NCI-H128 (cell line): ENCODE data around the gene CASTOR2.
"Not testable (repeated sequence)": the region's sequence is repeated elsewhere in the genome, so short reads cannot be mapped to it uniquely, and the experiment has no call there.

Experiments used
- DNase-seq: peaks from one replicate; lab custom pipeline; 2025; ENCODE audit not compliant: unreplicated experiment; lab: John Stamatoyannopoulos, UW

Gene CASTOR2

DNA sequence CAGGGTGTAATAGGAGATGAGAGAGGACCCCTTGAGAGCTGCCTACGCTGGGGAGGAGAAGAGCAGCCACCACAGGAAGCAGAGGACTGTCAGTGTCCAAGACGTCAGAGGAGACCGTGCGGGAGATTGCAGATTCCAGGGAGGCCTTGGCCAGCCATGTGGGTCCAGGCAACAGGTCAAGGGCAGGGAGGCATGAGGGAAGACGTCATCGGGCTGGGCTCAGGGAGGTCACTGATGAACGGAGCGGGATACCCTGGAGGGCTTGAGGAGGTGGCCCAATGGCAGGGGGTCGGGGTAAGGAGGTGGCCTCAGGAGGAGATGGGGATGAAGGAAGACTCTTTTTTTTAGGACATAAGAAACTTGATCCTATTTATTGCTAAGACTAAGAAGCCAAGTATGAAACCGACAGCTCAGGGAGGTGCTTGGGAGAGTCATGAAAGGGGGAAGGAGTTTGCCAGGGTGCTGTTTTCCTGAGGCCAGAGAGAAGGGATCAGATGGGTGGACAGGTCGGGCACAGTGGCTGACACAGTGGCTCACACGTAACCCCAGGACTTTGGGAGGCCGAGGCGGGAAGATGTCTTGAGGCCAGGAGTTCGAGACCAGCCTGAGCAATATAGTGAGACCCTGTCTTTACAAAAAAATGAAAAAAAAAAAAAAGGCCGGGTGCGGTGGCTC, 30.5 kb downstream of the CASTOR2 start:
- DNase-seq, result not testable (repeated sequence)

DNA sequence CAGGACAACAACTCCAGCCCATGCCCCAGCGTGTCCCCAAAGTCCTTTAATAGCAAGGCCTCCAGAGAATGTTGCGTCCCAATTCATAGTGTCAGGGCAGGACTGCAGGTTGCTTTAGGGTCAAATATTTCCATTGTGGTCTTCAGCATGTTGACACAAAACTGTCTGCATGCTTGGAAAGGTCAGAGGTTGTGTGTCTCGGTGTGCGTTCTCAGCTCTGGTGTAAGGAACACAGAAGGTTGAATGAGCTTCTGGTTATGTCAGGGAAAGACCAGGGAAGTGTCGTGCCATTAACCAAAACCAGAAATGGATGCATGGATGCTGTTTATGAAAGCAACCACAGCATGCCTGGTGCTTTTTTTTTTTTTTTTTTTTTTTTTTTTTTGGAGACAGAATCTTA, 31.9 kb downstream of the CASTOR2 start:
- not testable (repeated sequence) for DNase-seq

DNA sequence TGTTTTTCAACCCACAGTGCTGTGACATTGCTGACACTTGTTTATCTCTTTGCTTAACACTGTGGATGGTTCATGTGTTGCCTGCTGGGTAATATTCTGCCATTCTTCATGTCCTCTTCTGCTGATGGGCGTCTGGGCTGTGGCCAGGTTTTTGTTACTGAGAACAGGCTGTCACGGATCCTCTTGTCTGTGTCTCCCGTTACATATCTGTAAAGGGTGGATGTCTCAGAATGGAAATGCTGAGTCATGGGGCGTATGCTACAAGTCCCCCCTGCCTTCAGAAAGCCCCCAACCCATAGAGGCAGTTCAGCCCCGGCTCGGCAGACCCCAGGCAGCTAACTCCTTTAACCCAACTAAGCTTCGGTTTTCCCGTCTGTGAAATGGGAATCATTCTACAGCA, 33.3 kb downstream of the CASTOR2 start:
- not testable (repeated sequence) for DNase-seq

DNA sequence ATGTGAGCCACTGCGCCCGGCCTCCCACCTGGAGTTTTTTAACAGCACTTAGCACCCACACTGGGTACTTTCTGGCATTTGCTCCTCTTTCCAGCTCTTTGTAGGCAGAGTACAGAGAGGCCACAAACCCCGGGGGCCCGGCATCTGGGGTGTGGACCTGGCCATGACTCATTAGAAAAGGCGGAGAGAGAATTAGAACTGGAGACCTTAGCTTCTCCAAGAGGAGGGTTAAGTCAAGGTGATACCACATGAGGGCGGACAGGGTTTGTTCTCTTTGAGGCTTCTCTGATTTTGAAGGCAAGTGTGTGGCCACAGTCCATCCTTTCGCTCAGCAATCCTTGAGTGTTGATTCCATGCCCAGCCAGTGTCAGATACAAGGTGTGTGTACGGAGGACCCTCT, 36.9 kb downstream of the CASTOR2 start:
- not testable (repeated sequence) for DNase-seq

DNA sequence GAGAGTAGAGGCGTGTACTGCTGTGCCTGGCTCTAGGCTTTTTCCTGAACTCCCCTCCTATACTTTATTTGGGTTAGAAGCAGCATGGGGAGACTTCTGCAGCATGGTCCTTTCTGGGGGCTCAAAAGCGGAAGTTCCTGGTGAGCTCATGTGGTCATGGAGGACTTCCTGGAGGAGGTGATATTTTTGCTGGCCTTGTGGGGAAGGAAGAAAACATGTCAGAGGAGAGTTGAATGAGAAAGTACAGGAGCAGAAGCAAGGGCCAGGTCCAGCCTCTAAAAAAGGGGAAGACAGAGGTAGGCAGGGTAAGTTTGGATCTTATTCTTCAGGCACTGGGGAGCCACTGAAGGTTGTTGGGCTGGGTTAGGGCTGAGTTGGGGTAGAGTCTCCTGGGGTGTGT, 45.5 kb downstream of the CASTOR2 start:
- DNase-seq, result no peak

DNA sequence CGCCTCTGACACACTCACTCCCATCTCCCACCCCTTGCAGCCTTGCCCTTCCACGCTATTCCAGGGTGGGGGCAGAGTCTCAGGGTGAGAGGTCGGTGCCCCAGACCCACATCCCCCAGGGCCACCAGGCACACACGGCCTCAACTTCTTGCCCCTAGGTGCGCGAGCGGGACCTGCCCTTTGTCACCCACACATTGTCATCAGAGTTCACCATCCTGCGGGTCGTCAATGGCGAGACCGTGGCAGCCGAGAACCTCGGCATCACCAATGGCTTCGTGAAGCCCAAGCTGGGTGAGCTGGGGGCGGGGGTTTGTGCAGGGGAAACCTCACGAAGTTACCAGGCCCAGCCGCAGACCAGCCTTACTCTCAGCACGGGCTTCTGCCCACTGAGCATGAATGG, 53.3 kb downstream of the CASTOR2 start:
- DNase-seq, result no peak

DNA sequence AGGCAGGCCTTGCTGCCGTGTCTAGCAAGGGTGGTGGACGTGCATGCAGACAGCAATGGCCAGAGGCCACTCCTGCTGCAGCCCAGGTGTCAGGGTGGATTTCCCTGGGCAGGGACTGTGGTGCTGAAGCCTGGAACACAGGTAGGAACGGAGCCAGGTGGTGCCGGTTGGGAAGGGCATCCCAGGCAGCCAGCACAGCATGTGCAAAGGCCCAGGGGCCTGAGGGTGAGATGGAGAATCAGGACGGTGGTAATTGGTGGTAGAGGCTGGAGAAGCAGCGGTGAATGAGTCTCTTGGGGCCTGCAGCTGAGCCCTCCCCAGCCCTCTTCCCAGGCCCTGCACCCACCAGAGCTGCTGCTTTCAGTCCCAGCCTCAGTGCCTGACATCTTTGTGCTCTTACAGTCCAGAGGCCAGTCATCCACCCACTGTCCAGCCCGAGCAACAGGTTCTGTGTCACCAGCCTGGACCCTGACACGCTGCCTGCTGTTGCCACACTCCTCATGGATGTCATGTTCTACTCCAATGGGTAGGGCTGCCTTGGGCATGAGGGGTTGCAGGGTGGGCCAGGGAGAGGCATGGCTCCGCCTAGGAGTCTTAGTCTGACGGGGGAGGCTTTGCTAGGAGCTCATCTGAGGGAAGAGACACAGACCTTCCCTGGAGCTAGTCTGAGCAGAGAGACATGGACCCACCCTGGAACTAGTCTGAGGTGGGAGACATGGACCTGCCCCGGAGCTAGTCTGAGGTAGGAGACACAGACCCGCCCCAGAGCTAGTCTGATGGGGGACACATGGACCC, 54.3 kb downstream of the CASTOR2 start:
- DNase-seq, result no peak

DNA sequence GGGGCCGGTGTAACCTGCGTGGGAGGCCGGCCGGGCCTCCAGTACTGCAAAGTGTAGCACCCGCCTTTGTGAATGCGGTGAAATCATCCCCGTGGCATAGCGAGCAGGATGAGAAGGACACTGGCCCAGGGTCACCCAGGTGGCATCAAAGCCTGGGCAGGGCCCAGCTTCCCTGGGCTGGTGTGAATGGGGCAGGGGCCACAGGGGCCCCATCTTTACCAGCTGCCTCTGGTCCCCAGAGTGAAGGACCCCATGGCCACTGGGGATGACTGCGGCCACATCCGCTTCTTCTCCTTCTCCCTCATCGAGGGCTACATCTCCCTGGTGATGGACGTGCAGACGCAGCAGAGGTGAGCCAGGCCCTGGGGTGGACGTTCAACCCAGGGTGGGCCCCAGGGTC, 55.3 kb downstream of the CASTOR2 start:
- no peak for DNase-seq

DNA sequence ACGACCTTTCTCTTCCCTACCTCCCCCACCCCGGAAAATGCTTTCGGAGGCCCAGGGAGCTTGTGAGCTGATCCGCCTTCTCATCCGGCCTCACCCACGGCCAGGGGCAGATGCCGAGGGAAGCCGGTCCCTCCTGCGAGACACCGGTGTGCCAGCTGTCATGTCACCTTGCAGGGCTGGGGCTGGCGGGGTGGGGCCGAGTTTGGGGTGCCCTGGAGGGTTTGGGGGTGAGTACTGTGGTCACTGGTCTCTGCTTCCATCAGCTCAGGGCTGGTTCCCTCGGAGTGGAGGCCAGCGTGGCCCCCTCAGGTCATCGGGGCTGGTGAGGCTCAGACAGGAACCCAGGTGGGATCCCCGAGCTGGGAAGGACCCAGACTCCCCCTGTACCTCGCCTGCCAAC, 60.4 kb downstream of the CASTOR2 start:
- DNase-seq, result no peak

DNA sequence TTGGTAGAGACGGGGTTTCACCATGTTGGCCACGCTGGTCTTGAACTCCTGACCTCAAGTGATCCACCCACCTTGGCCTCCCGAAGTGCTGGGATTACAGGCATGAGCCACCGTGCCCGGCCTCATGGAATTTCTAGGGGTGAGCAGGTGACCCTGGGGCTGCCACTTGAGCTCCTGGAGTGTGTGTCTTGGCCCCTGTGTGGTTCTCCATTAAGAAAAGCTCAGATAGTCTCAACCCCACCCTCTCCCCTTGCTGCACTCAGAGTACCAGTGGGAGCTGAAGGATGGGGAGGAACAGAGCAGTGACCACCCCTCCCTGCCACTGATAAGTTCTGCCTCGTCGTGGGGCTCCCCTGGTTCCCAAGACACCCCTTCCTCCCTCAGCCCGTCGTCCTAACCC, 63.8 kb downstream of the CASTOR2 start:
- DNase-seq, result no peak

DNA sequence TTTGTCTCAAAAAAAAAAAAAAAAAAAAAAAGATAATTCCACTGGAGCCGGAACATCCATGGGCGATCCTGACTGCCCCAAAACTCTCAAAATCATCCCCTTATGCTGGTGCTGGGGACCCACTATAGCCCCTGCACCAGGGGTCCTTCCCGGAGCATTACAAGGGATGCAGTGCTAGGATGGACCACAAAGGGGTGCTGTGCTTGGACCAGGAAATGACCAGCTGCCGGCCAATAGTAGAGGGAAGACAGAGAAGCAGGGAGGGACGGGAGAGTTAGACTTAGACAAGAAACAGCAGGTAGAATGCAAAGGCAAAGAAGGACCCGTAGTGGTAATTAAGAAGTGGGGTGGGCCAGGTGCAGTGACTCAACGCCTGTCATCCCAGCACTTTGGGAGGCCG, 68.6 kb downstream of the CASTOR2 start:
- DNase-seq, result no peak

DNA sequence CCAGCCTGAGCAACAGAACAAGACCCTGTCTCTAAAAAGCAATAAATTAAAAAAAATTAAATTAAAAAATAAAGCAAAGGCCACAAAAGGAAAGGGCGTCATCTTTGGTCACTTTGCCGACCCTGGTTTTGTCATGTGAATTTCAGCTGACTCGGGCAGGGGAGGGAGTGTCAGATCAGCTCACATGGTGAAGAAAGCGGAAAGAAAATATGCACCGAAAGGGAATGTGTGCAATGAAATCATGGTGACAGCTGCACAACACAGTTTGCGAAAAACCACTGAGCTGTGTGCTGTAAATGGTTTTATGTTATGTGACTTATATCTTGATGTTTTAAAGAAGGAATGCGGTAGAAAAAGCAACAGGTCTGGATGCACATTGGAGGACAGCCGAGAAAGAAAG, 69.3 kb downstream of the CASTOR2 start:
- DNase-seq, result no peak

DNA sequence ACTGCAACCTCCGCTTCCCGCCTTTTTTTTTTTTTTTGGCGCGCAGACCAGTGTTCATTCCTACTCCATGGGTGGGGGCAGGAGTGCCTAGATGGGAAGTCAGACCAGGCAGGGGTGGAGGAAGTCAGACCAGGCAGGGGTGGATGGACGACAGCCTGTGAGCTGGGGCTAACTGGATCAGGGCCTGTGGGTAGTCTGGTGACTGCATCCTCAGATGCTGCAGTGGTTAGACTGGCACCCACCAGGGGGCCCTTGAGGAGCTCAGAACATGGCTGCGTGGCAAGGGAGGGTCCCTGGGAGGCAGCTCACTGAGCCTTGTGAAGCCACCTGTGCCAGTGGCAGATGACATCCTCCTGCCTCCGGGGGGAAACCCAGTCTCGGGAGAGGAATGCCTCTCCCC, 74.0 kb downstream of the CASTOR2 start:
- DNase-seq, result no peak

DNA sequence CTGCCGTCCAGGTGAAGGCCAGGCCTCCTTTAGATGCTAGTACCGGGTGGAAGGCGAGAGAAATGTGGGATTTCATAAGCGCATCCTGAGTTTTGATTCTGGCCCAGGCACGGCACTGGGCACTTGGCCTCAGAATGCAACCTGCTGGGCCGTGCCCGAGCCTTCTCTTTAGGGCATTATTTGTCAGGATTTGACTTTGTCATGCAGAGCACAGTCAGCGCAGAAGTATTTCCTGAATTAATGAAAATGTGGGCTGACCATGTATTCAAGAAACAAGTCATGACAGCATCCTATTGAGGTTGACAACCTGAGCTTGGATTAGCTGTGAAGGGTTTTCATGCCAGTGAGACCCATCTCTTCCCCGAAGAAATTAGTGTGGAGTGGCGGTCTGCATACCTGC, 74.7 kb downstream of the CASTOR2 start:
- no peak for DNase-seq

DNA sequence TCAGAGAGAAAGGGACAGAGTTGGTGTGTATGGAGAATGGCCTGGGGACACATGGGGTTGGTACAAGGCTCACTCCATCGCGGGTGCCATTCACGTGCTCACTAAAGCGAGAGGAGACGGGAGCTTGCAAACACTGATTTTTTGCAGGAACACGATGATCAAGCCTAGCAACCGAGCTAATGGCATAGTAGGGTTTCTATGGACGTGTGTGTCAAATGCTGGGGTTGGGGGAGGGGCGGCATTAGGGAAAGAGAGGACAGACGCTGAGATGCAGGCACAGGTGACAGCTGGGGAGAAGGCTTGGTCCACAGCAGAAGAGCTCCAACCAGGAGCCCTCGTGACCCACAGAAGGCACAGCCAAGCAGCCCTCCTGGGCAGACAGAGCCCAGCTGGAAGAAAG, 75.2 kb downstream of the CASTOR2 start:
- no peak for DNase-seq

DNA sequence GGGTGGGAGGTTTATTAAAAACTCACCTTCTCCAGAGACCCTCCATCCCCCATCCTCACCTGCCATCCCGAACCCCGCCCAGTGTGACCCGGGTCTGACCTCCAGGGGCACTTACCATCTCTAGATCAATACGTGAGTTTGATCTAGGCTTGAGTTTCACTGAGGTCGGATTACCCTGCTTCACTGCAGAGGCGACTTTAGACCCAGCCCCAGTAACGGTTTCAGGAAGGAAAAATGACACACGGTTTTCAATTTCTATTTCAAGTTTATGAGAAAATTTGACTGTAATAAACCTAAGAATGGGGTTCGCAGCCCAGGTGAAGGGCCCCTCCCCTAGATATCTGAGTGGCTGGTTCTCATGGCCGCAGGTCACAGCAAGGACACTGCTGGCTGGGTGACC, 76.0 kb downstream of the CASTOR2 start:
- DNase-seq, result no peak

DNA sequence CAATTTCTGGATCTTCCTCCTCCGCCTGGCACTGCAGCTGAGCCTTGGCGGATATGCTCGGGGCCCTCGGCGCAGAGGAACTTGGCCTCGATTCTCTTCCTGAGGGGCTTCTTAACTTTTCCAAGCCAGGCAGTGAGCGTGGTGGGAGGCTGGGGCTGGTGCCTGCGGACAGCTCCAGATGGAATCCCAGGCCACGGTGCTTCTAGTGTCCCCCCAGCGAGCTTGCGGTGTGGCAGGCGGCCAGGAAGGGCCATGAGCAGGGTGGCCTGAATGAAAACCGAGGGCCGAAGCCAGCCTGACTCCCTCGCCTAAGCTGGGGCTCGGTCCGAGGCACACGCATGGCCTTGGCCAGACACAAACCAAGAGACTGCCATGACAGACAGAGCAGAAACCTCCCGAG, 77.8 kb downstream of the CASTOR2 start:
- no peak for DNase-seq

DNA sequence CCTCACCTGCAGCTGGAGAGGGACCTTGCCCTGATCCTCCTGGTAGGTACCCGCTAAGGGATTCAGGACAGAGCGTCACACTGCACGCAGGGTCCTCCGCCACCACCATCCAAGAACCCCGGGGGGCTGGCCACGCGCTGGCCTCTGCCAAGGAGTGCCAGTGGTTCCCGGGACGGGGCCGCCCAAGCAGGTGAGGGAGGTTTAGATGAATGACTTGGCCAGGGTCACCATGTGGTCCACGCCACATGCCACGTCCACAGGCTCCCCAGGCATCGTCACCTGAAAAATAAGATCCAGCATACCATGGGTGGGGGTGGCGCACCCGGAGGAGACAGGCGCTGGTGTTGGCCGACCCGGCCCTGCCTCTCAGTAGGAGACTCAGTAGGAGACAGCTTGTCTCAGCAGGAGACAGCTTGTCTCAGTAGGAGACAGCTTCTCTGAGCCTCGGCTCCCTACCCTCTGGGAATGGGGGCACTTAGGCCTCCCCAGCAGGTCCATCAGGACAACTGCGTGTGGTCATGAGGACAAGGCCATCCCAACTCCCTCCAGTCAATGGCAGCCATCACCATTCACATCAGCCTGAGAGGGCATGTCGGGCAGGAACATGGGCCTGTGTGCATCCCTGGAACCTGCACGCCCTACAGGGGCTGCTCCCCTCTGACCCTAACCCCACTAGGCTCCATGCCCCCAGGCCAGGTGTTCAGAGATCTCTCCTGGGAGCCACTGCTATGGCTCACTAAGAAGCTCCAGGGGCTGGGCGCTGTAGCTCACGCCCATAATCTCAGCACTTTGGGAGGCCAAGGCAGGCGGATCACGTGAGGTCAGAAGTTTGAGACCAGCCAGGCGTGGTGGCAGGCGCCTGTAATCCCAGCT, 78.6 kb downstream of the CASTOR2 start:
- DNase-seq, result no peak

DNA sequence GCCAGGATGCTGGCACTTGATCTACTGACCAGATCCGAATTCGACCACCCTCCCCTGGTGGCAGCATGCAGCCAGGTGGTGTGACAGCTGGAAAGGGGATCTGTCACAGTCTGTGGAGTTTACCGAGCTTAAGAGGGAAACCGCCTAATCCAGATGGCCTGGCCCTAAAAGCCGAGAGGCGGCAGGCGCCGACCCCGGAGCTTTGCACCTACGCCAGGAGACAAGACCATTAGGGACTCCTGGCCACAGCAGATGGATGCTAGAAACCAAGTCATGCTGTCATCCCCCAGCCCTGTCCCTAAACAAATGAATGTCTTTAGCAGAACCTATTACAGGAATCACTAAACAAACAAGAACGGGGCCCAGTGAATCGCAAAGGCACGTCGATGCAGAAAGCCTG, 81.4 kb downstream of the CASTOR2 start:
- no peak for DNase-seq

DNA sequence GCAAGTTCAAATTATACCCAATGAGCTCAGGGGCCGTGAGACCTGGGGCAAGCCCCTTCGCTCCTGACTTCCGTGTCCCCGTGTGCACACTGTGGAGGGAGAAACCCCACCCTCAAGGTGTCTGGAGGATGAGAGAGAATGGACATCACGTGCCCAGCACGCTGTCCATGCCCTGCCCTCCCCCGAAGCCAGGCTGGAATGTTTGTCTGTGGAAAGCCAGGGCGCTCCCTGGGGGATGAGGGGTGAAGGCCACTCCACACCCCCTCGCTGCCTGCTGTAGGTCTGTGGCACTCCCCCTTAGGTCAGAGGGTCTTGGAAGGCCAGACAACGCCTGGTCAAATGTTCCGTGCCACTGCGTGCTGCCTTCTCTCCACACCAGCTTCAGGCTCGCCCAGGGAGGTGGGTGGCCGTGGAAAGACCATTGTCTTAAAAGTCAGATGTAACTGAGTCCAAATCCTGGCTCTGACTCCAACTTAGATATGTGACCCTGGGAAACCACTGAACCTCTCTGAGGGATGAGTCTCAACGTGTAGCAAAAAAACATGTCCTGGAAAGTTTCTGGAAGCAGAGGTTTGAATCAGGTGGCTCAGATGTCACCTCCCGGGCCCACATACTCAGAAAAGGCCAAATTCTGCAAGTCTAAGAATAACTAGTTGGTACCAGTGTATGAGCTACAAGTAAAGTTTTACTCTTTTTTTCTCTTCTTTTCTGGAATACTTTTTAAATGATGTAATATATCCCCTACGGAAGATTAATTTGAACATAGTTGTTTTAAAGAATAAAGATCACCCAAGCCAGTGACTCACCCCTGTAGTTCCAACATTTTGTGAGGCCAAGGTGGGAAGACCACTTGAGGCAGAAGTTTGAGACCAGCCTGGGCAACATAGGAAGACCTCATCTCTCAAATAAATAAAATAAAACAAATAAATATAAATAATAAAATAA, 84.2 kb downstream of the CASTOR2 start:
- no peak for DNase-seq

DNA sequence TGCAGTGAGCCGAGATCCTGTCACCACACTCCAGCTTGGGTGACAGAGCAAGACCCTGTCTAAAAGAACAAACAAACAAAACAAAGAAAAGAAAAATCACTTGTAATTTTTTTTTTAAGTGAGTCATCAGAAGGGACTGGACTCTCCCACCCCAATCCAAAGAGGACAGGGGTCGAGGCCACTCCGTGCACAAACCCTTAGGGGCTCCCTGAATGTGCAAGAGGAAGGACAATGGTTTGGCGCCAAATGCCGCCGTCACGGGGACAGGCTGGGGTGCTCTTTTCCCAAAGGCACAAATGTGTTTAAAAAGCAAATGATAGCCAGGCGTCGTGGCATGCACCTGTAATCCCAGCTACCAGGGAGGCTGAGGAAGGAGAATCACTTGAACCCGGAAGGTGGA, 85.3 kb downstream of the CASTOR2 start:
- no peak for DNase-seq
